Naive thymus-derived CD4-positive, alpha-beta T cell (primary cell): ENCODE results near the gene DHRS4L2. TPM values are rescaled to one million over a fixed set of nuclear protein-coding genes. Genes with fewer than 3 reads are reported as not detected.
"Not testable (repeated sequence)": the region's sequence is repeated elsewhere in the genome, so short reads cannot be mapped to it uniquely, and the experiment has no call there.

Experiments used
- ATAC-seq: fragments of 150-1000 bp; cut with Tn5 transposase; 2 replicates; pipeline ENCODE4 v1.10.0; 2021; ENCODE audit warnings: mild to moderate bottlenecking, moderate library complexity
- CTCF ChIA-PET: fragments of 350-600 bp; sonication (Branson Sonifier 250); formaldehyde crosslinking; loops from one replicate; lab custom pipeline; 2021; ENCODE audit warnings: antibody characterized with exemption; lab: Charles Lee
- POLR2A ChIA-PET: fragments of 350-600 bp; sonication (Branson Sonifier 250); formaldehyde crosslinking; loops from one replicate; lab custom pipeline; 2021; ENCODE audit warnings: antibody characterized with exemption, inconsistent platforms; lab: Charles Lee
- DNase-seq, 9 donors: peaks; one replicate each; pipeline versions ENCODE4 v3.0.0 to v3.0.0-alpha.2; 2020 to 2022; ENCODE audit warnings: mixed read lengths in 1 of 9
- H3K27ac ChIP-seq: one replicate; pipeline ENCODE4 v1.7.0; 2013; ENCODE audit warnings: mild to moderate bottlenecking, low read depth, low read length, moderate library complexity
- H3K27me3 ChIP-seq, 2 donors: one replicate each; pipeline ENCODE4 v1.7.0; 2013; ENCODE audit warnings: low read length in 2 of 2, mild to moderate bottlenecking in 2 of 2, moderate library complexity in 2 of 2; ENCODE audit not compliant: control insufficient read depth in 2 of 2, insufficient read depth in 2 of 2
- H3K36me3 ChIP-seq, 3 experiments: 1 replicate in 2 of 3; 2 replicates in 1 of 3; pipeline ENCODE4 v1.7.0; 2013; ENCODE audit warnings: low read length in 3 of 3, mild to moderate bottlenecking in 3 of 3, moderate library complexity in 1 of 3; ENCODE audit not compliant: insufficient read depth in 3 of 3, control insufficient read depth in 2 of 3
- H3K4me1 ChIP-seq, 2 donors: one replicate each; pipeline ENCODE4 v1.7.0; 2013; ENCODE audit warnings: low read length in 2 of 2, mild to moderate bottlenecking in 2 of 2, moderate library complexity in 1 of 2; ENCODE audit not compliant: control insufficient read depth in 2 of 2, insufficient read depth in 2 of 2
- H3K4me3 ChIP-seq: 2 replicates; pipeline ENCODE4 v1.7.0; 2013; ENCODE audit warnings: mild to moderate bottlenecking, low read length
- H3K9me3 ChIP-seq, 3 experiments: 1 replicate in 2 of 3; 2 replicates in 1 of 3; pipeline ENCODE4 v1.7.0; 2013; ENCODE audit warnings: low read length in 3 of 3; ENCODE audit not compliant: control insufficient read depth in 2 of 3
- H3K27ac Mint-ChIP-seq, 9 donors: one replicate each; pipeline ENCODE4 v1.8.0; 2020 to 2022; ENCODE audit warnings: mixed read lengths in 9 of 9, mild to moderate bottlenecking in 8 of 9, moderate library complexity in 5 of 9, inconsistent platforms in 2 of 9
- H3K27me3 Mint-ChIP-seq, 5 donors: one replicate each; pipeline ENCODE4 v1.8.0; 2021 to 2022; ENCODE audit warnings: mixed read lengths in 5 of 5, mild to moderate bottlenecking in 1 of 5
- H3K36me3 Mint-ChIP-seq, 5 donors: one replicate each; pipeline ENCODE4 v1.8.0; 2020 to 2022; ENCODE audit warnings: mixed read lengths in 5 of 5, mild to moderate bottlenecking in 3 of 5, inconsistent platforms in 1 of 5
- H3K4me1 Mint-ChIP-seq, 7 donors: one replicate each; pipeline ENCODE4 v1.8.0; 2020 to 2022; ENCODE audit warnings: mixed read lengths in 7 of 7, mild to moderate bottlenecking in 3 of 7, inconsistent platforms in 1 of 7
- H3K4me3 Mint-ChIP-seq, 10 donors: one replicate each; pipeline ENCODE4 v1.8.0; 2020 to 2022; ENCODE audit warnings: mild to moderate bottlenecking in 10 of 10, mixed read lengths in 10 of 10, moderate library complexity in 6 of 10, inconsistent platforms in 2 of 10
- H3K9me3 Mint-ChIP-seq, 11 donors: one replicate each; pipeline ENCODE4 v1.8.0; 2020 to 2022; ENCODE audit warnings: mixed read lengths in 11 of 11, mild to moderate bottlenecking in 4 of 11, inconsistent platforms in 1 of 11, moderate library complexity in 1 of 11
- intact Hi-C, 2 donors: fragments of 100-400 bp; cut with micrococcal nuclease; formaldehyde crosslinking; loops; one replicate each; pipeline ENCODE4 v1.15.1; 2023
- polyA plus RNA-seq, 2 donors: library from polyadenylated mRNA; unstranded; fragments of 300-500 nt; fragmentation: Illumina TruSeq; gene quantifications; one replicate each; pipeline ENCODE4 v1.2.3, GENCODE V29; 2021
- total RNA-seq, 6 experiments: library from RNA in 5 of 6; stranded (reverse) in 5 of 6; gene quantifications; 1 replicate in 5 of 6; 2 replicates in 1 of 6; pipeline ENCODE4 v1.2.3 and lab custom pipeline; 2021 to 2026

DHRS4L2 gene
- total and polyA plus RNA-seq, 7 experiments from 2014 or later = 11.0 to 25.7 (median 16.8) TPM

GRCh38 chr14:23969130-23969480 is 19.6 kb upstream of the DHRS4L2 start:
- H3K36me3 Mint-ChIP-seq, H3K36me3 ChIP-seq, H3K27me3 Mint-ChIP-seq, DNase-seq, H3K27ac Mint-ChIP-seq, H3K4me3 ChIP-seq, intact Hi-C loops, POLR2A ChIA-PET, H3K4me1 ChIP-seq, H3K4me1 Mint-ChIP-seq, H3K27me3 ChIP-seq, H3K9me3 Mint-ChIP-seq, H3K27ac ChIP-seq, CTCF ChIA-PET, ATAC-seq, H3K9me3 ChIP-seq: not testable (repeated sequence)
- peak overlapping the region in 1 of 10 donors; percentile 43 for H3K4me3 Mint-ChIP-seq

DNA sequence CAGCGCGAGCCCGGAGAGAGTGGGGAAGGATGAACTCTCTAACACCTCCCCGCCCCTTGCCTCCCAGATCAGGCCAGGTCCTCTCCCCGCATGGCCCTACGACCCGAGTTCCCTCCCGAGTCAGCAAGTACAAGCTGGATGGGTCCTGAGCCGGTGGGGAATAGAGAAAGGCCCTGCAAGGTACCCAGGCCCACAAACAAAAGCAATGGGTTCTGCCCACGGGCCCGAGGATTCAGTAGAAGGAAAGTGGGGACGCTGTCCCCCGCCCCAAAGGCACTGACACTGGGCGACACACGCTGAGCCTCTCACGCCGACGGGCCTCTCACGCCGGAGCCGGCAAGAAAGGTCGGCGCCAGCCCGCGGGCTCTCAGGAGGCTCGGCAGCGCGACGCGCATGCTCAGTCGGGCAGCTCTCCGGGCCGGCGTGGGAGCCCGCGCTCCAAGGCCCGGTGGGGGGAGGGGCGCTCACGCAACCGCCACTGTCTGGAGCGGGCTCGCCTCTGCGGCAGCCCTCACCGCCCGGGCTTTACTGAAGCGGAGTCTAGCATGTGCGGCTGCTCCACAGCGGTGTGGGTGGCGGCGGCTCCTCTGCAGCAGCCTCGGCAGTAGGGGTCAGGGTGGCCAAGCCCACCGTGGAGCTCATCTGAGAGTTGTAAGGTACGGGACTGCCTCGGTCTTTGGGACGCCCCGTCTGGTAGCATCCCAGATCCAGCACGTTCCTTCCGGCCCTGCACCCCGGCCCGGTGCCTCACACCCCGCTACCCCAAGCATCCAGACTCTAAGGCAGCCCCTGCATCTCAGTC is 19.0 kb upstream of the DHRS4L2 start:
- H3K27me3 Mint-ChIP-seq, H3K36me3 ChIP-seq, H3K4me3 ChIP-seq, H3K27me3 ChIP-seq, POLR2A ChIA-PET, intact Hi-C loops, H3K4me1 ChIP-seq, H3K9me3 Mint-ChIP-seq, H3K27ac Mint-ChIP-seq, H3K9me3 ChIP-seq, CTCF ChIA-PET: not testable (repeated sequence)
- peak; percentile 81 for ATAC-seq
- peak overlapping the region; percentile 60 for H3K27ac ChIP-seq
- peaks cover 0 to 10% (median 0%) of the 10 kb centered on the region in 7 donors for H3K4me1 Mint-ChIP-seq
- DNase-seq = peak in 8 of 9 donors; percentile 15 to 73 (median 47)
- peaks cover 0 to 13% (median 8%) of the 10 kb centered on the region in 5 donors for H3K36me3 Mint-ChIP-seq
- peak overlapping the region in 6 of 10 donors; percentile 16 to 68 (median 36) for H3K4me3 Mint-ChIP-seq

DNA sequence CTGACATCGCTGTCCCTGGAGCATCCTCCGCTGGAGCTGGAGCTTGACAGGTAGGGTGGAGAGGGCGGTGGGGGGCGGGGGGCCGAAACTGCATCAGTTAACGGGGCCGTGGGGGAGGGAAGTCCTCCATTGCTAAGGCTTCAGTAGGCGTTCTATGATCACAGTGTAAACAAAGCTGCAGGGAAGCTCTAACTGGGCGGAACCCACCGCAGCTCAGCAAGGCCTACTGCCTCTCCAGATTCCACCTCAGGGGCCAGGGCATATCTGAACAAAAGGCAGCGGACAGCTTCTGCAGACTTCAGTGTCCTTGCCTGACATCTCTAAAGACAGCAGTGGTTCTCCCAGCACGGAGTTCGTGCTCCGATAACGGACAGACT is 18.5 kb upstream of the DHRS4L2 start:
- H3K9me3 ChIP-seq, H3K4me1 ChIP-seq, intact Hi-C loops, H3K36me3 ChIP-seq, H3K27me3 ChIP-seq, H3K27ac Mint-ChIP-seq, POLR2A ChIA-PET, H3K27me3 Mint-ChIP-seq, DNase-seq, CTCF ChIA-PET, H3K9me3 Mint-ChIP-seq, H3K27ac ChIP-seq, H3K4me3 ChIP-seq: not testable (repeated sequence)
- peaks cover 0 to 10% (median 0%) of the 10 kb centered on the region in 7 donors for H3K4me1 Mint-ChIP-seq
- peak overlapping the region in 7 of 10 donors; percentile 16 to 61 (median 31) for H3K4me3 Mint-ChIP-seq
- peak; percentile 43 for ATAC-seq
- peaks cover 0 to 19% (median 9%) of the 10 kb centered on the region in 5 donors for H3K36me3 Mint-ChIP-seq

GRCh38 chr14:23973178-23973577 is 15.6 kb upstream of the DHRS4L2 start:
- not testable (repeated sequence) for ATAC-seq

DNA sequence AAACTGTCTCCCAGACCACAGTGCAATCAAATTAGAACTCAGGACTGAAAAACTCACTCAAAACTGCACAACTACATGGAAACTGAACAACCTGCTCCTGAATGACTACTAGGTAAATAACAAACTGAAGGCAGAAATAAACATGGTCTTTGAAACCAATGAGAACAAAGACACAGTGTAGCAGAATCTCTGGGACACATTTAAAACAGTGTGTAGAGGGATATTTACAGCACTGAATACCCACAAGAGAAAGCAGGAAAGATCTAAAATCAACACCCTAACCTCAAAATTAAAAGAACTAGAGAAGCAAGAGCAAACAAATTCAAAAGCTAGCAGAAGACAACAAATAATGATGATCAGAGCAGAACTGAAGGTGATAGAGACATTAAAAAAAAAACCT is 14.7 kb upstream of the DHRS4L2 start:
- POLR2A ChIA-PET, H3K9me3 ChIP-seq, H3K4me1 ChIP-seq, DNase-seq, H3K27ac ChIP-seq, ATAC-seq, H3K4me3 Mint-ChIP-seq, H3K9me3 Mint-ChIP-seq, H3K27me3 Mint-ChIP-seq, H3K36me3 ChIP-seq, H3K4me3 ChIP-seq, H3K27me3 ChIP-seq: not testable (repeated sequence)
- Mint-ChIP-seq H3K27ac (peak overlapping the region in 2 of 9 donors; percentile 11 to 38), H3K4me1 (peaks cover 0 to 10% (median 3%) of the 10 kb centered on the region in 7 donors), H3K36me3 (peaks cover 0 to 27% (median 12%) of the 10 kb centered on the region in 5 donors)
- intact Hi-C loops = loop anchor here (1.0 kb wide), 1 partner anchor 40 kb away; no protein-coding TSS in a partner anchor
- CTCF ChIA-PET = interaction anchor here (0.8 to 1.4 kb wide), 3 partner anchors 41 to 135 kb away, joined by 4 to 7 read pairs (median 6); no protein-coding TSS in a partner anchor

More at GRCh38 chr14:23973178-23973577, 15.6 kb upstream of the DHRS4L2 start:
- H3K4me3 ChIP-seq, H3K27ac Mint-ChIP-seq, H3K27me3 ChIP-seq, intact Hi-C loops, H3K36me3 ChIP-seq, H3K9me3 ChIP-seq, POLR2A ChIA-PET, H3K27me3 Mint-ChIP-seq, H3K9me3 Mint-ChIP-seq, H3K4me3 Mint-ChIP-seq, H3K4me1 ChIP-seq, DNase-seq, H3K27ac ChIP-seq, CTCF ChIA-PET: not testable (repeated sequence)
- peaks cover 0 to 10% (median 3%) of the 10 kb centered on the region in 7 donors for H3K4me1 Mint-ChIP-seq
- peaks cover 0 to 27% (median 12%) of the 10 kb centered on the region in 5 donors for H3K36me3 Mint-ChIP-seq

DNA sequence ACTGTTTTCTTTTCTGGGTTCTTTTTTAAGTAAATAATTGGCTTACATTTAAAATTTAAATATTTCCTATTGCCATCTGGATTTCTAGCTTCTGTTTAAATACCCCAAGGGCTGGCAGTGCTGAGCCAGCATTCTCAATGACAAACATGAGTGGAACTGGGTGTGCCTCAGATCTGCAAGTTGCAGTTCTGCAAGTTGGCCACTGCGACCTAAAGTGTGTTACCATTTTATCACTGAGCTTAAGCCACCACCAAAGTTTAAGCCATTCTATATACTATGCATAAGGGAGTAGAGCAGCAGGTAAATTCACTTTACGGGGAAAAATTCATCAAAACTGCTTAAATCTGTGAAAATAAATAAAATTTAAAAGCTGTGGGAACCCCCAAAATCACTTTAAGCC is 11.5 kb upstream of the DHRS4L2 start:
- H3K36me3 ChIP-seq, CTCF ChIA-PET, H3K27ac ChIP-seq, H3K9me3 ChIP-seq, H3K27me3 ChIP-seq, H3K4me1 ChIP-seq, H3K9me3 Mint-ChIP-seq, H3K27me3 Mint-ChIP-seq, H3K27ac Mint-ChIP-seq, intact Hi-C loops, H3K4me3 Mint-ChIP-seq, H3K4me3 ChIP-seq, POLR2A ChIA-PET: not testable (repeated sequence)
- peaks cover 0 to 10% (median 3%) of the 10 kb centered on the region in 7 donors for H3K4me1 Mint-ChIP-seq
- H3K36me3 Mint-ChIP-seq = peaks cover 0 to 34% (median 17%) of the 10 kb centered on the region in 5 donors
- ATAC-seq = peak; percentile 72
- peak in 3 of 9 donors; percentile 10 to 15 (median 12) for DNase-seq
